Choroid plexus epithelial cell (primary cell): ENCODE data around the gene TCHP.
A peak's percentile ranks its signal among the peaks of the same experiment; 100 is the strongest.

Experiments used
- DNase-seq: peaks from one replicate; pipeline ENCODE4 v3.0.0-alpha.2; 2010; ENCODE audit warnings: low read depth
- H3K4me3 ChIP-seq: 2 replicates; pipeline ENCODE4 v1.5.1; 2011; ENCODE audit warnings: low read depth, mild to moderate bottlenecking, control low read depth, low read length, moderate library complexity
- TF ChIP-seq, protein P1 (sequence below): conservative IDR thresholded peaks from 2 replicates; pipeline ENCODE4 v1.5.1; 2011; ENCODE audit warnings: low read depth, mild to moderate bottlenecking, control low read depth, inconsistent platforms, low read length, moderate library complexity

The TCHP gene

DNA sequence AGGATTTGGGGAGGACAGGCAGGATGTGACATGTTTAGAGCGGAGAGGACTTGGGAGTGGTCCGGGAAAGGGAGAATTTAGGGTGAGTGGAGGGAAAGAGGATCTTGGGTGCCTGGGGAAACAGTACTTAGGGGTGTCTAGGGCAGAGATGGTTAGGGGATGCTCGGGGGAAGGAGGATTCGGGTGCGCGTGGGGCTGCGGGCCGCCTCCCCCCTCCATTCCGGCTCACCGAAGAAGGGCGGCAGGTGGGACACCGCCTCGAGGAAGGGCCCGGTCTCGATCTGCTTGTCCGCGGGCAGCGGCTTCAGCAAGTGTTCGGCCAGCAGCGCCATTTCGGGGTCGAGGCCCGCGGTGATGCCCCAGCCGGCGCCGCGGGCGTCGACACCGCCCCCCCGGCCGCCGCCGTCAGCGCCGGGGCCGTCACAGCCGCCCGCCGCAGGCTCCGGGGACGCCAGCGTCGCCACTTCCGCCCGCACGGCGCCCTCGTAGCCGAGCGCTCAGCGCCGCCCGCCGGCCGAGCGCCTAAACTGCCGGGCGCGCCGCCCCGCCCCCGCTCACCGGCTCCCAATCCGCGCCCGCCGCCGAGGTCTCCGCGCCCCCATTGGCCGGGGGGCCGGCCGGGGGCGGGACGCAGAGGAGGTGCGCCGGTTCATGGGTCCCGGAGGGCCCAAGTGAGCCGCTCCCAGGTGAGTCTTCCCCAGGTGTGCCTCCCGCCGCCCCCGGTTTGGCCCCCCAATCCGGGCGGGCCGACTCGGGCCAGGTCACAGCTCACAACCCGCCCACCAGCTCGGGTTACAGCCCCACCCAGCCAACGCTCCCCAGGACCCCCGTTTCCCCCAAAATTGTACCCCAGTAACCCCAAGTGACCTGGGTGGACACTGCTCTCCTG lies 19.8 kb upstream of the TCHP start, which contains the start of gene GLTP:
Gene GLTP, minus strand, starts transcription at position 499 of the 889 bp plus-strand sequence. Its CDS starts 167 bp downstream, at position 332.
- H3K4me3 ChIP-seq, result peak within 1 kb of the TSS; percentile 77
- peak; percentile 65 for DNase-seq
- TF ChIP-seq, protein P1, sequence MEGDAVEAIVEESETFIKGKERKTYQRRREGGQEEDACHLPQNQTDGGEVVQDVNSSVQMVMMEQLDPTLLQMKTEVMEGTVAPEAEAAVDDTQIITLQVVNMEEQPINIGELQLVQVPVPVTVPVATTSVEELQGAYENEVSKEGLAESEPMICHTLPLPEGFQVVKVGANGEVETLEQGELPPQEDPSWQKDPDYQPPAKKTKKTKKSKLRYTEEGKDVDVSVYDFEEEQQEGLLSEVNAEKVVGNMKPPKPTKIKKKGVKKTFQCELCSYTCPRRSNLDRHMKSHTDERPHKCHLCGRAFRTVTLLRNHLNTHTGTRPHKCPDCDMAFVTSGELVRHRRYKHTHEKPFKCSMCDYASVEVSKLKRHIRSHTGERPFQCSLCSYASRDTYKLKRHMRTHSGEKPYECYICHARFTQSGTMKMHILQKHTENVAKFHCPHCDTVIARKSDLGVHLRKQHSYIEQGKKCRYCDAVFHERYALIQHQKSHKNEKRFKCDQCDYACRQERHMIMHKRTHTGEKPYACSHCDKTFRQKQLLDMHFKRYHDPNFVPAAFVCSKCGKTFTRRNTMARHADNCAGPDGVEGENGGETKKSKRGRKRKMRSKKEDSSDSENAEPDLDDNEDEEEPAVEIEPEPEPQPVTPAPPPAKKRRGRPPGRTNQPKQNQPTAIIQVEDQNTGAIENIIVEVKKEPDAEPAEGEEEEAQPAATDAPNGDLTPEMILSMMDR, result no peak

DNA sequence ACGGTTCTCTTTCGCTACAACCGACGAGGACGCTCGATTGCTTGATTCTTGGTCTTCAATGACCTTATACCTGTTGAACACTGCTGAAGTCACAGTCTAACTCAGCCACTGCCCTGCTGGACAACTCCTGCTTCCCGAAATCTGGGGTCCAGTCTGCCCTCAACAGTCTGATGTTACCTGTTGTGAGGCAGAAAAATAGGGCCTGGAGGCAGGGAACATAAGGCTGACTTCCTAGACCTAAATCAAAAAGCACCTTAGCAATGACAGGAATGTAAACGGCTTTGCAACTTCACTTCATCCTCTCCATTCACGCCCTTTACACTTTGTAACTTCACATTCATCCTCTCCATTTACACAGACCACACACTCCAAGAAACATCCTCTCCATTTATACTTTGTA lies 19.1 kb upstream of the TCHP start:
- TF ChIP-seq, protein P1, result no peak
- no peak for DNase-seq
- H3K4me3 ChIP-seq, result peak overlapping the region; percentile 77

DNA sequence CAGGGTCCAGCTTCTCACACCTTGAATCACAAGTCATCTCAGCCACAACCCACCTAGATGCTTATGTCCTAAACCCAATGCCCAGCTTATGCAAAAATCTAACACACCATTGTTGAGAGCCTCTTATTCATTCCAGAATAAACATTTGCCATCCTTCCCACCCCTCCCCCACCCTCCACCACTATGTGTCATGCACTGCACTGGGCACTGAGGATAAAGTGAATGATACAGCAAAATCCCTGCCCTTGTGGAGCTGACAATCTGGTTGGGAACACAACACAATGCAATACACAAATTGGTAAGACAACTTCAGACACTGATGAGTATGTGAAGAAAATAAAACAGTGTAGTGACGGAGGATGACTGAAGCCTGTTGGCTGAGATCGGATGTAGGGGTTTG lies 18.3 kb upstream of the TCHP start:
- TF ChIP-seq, protein P1, result no peak
- no peak for DNase-seq
- H3K4me3 ChIP-seq, result no peak overlapping the region

DNA sequence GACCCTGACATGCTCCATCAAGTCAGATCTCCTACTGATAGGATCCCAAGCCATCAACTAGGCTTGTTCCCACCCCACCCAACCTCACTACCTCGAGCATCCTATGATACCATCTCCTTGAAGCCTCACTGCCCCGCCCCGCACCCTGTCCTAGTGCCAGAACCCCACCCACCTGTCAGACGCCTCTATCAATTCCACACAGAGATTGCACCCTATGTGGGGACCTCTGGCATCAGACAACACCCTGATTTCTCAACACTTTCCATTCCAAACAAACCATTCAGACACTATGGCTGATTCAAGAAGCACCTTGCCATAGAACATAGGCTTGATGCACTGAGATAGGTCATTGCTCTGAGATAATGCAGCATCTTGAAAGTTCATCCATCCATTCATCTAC lies 16.6 kb upstream of the TCHP start:
- no peak for DNase-seq
- H3K4me3 ChIP-seq, result no peak overlapping the region
- TF ChIP-seq, protein P1, result no peak

DNA sequence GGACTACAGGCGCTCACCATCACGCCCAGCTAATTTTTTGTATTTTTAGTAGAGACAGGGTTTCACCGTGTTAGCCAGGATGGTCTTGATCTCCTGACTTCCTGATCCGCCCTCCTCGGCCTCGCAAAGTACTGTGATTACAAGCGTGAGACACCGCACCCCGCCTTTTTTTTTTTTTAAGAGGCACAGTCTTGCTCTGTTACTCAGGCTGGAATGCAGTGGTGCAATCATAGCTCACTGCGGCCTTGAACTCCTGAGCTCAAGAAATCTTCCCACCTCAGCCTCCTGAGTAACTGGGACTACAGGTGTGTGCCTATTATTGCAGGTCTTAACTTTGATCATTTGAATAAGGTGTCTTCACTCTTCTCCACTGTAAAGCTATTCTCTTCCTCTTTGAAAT lies 14.5 kb upstream of the TCHP start:
- DNase-seq, result peak; percentile 50
- no peak overlapping the region for H3K4me3 ChIP-seq
- TF ChIP-seq, protein P1, result no peak

DNA sequence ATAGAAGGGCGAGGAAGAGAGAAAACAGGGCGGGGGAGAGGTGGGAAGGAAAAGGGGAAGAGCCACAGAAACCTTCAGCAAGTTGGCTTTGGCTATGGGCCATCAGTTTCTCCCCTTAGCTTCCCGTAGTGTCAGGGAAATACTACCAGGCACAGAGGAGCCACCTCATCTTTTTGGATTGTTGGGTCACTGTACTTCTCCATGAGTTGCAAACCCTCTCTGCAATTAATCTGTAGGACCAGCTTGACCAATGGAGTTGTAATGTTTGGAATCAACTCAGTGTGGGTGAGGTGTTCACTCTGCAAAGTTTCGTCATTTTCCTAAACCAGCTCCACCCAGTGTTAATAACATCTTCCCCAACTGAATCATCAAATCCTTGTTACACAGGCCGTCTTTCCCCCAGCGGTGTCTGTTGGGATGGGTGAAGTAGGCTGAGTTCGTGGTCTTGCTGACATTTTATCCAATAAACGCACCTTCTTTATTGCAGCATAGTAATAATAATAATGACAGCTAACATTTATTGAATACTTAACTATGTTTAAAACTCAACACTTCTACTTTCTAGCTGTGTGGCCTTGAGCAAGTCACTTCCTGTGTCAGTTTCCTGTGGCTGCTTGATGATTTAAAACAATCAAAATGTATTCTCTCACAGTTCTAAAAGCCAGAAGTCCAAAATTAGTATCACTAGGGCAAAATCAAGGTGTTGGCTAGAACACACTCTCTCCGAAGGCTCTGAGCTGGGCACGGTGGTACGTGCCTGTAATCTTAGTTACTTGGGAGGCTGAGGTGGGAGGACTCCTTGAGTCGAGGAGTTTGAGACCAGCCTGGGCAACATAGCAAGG lies 11.7 kb upstream of the TCHP start:
- no peak overlapping the region for H3K4me3 ChIP-seq
- TF ChIP-seq, protein P1, result peak; percentile 5
- peak; percentile 83 for DNase-seq
